ENCODE data around the gene FDCSP.
"Not testable (repeated sequence)": the region's sequence is repeated elsewhere in the genome, so short reads cannot be mapped to it uniquely, and the experiment has no call there.

FDCSP gene

DNA sequence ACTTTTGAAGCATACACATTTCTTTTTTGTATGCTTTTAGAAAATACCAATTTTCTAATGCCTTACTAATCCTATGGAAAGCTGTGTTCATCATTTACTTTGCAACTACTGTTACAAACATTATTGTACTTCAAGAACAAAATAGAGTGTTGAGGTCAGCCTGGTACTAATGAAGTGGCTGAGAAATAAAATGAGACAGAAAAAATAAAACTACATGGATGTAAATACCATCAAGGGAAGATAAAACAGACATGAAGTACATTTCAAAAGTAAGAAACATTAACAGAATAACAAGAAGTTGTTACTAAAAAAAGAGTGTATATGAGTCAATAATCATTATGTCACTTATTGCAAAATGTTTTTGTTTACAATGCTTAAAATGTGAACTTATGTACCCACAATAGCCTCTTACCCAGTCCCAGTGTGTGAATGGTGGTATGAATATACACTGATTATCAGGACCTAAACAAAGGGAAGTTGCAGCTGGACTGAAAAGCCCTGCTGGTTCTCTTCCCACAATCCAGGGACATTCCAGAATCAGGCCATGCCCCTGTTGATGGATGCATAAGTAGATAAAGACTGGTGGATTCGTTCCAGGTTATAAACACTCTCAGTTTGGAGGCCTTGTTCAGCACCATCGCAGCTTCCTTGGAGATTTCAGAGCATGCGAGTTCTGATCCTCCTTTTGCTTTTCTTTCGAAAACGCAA is 14.1 kb downstream of the FDCSP start:
- no peak for DNase-seq

DNA sequence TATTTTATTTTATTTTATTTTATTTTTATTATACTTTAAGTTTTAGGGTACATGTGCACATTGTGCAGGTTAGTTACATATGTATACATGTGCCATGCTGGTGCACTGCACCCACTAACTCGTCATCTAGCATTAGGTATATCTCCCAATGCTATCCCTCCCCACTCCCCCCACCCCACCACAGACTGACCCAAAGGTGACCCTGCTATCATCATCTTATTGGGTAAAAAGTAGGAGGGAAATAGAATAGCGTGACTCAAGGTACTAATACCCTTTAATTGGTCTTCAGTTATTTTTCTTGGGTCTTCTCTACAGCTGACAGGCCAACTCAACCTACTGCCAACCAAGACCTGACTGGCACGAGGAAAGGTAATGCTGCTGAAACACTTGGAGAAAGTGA is 16.4 kb downstream of the FDCSP start, which contains the start of gene CSN3:
Gene CSN3 (plus strand): TSS at position 301 of the 400 bp plus-strand sequence. CDS start 2,223 bp downstream, outside the sequence.
- not testable (repeated sequence) for DNase-seq

DNA sequence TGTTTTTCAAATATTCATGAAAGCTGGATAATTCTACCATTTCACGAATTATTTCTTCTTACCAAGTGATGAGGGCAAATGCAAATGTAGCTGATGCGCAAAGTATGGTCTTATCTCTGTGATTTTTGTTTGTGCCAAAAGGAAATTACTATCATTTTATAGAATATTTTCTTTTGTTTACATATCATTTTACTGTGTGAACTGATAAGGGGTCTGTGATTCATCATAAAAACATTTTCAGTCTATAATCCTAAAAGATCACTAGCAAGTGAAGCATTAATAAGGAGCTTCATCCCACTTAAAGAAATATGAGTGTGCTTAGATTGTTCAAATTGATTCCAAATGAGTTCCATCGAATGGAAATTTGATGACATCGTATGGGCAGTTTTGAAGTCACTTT is 17.2 kb downstream of the FDCSP start:
- no peak for DNase-seq

DNA sequence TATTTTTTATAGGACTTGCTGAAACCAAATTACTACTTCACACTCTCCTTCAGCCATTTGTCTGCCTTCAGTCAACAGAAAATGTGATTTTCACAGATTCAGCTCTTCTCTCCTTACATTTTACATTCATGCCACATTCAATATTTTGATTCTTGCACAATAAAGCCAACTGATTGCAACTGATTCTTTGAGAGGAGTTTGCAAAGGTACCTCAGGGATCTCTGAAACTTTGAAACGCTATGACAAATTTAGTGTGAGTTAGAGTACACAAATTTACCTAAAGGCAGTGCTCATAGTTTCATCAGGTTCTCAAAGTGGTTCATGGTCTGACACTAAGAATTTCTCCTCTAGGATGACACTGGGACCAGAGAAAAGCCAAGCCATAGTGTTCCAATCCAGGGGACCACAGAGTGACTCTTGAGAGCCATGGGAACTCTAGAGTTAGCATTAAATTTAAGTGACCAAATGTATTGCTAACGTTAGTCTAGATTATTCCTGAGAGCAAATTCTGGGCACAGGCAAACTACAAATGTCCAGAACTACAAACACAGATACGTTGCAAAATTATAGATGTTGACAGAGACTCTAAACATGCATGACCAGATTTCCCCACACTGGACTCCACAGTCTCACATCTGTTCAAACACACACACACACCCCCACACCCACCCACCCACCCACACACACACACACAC is 25.5 kb downstream of the FDCSP start:
- DNase-seq, result no peak

DNA sequence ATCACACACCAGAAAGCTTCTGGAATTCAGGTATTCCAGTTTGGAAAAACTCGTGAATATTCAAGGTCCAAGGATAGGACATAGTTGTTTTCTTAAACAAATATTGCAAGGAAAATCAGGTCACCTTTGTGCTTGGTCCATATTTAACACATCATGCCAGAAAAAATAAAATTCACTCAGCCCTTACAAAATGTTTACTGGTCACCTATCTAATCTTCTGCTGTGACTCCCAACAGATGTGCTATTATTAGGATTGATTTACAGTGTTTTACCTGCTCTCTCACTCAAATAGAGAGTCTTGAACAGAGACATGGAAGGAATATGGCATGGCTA is 26.0 kb downstream of the FDCSP start:
- DNase-seq, result no peak

GRCh38 chr4:70269674-70270073 is 43.8 kb downstream of the FDCSP start:
- no peak for DNase-seq

DNA sequence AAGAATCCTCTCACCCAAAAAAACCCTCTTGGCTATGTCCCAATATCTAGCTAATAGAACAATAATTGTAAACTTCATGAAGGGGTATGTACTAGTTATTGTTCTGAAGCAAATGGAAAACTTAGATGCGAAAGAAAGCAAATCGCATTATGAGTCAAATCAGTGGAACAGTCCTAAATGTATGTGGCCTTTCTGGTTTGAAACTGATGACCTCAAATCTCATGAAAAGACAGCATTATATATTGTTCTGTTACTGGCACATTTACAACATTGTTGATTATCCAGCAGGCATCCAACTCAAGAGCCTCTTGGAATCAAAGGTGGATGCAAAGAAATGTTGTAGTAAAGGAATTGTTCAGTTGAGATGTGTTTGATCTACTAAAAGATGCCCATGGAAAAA is 51.2 kb downstream of the FDCSP start:
- no peak for DNase-seq

GRCh38 chr4:70280567-70280966 is 54.6 kb downstream of the FDCSP start:
- DNase-seq, result no peak

Measured in NCI-H2227 treated with DMSO at 0.1 percent for 48 hours (cell line).